ENCODE measurements around the gene QRFP. TPM values are rescaled to one million over a fixed set of nuclear protein-coding genes. Genes with fewer than 3 reads are reported as not detected.

Gene QRFP
- total and polyA plus RNA-seq, 2 of the 8 experiments (the other 6 are each of a cell fraction or from before 2014, with no cell fraction given), result not detected

DNA sequence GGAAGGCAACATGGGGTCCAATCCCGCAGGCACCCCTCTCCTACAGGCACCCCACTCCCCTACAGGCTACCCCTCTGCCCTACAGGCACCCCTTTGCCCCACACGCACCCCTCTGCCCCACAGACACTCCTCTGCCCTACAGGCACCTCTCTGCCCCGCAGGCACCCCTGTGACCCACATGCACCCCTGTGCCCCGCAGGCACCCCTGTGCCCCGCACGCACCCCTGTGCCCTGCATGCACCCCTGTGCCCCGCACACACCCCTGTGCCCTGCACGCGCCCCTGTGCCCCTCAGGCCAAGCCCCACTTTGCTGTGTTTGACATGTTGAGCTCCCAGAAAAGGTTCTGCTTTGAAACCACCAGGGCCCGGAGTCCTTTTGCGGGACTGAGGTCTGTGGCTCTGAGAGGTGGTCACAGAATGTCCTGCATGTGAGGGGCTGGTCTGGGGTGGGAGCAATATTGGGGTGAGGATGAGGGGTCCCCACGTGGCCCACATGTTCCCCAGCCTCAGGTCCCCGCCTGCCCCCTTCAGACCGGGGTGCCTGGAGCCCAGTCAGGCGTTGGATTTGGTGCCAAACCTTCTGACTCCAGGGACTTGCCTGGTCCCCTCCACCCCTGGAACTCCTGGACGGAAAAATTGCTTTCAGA is 616 bp upstream of the QRFP start:
- CTCF ChIA-PET (ENCODE audit: partially characterized antibody), result interaction anchor here (0.9 to 1.6 kb wide), 4 partner anchors 8 to 101 kb away, joined by 3 to 4 read pairs (median 3); no protein-coding TSS in a partner anchor

More for the DNA sequence above, 616 bp upstream of the QRFP start:
- H2BK12ac ChIP-seq (ENCODE audit: low read depth, low read length), result no peak overlapping the region
- no peaks in the 10 kb centered on the region for H3K9me3 ChIP-seq (ENCODE audit: insufficient read depth in 2 of 2, low read depth in 1 of 2, low read length in 1 of 2)
- H3K23me2 ChIP-seq (ENCODE audit: low read depth, low read length), result no peaks in the 10 kb centered on the region
- H2BK120ac ChIP-seq (replicated peaks; ENCODE audit: low read depth, low read length), result no peak overlapping the region
- H3K56ac ChIP-seq (replicated peaks; ENCODE audit: insufficient read length, low read depth, low read length), result no peak overlapping the region
- no peak for TF ChIP-seq ZNF274 (IDR thresholded peaks at IDR 0.05; ENCODE audit: borderline replicate concordance, extremely low read depth, low read length)
- TF ChIP-seq TAF1 (IDR thresholded peaks at IDR 0.05; ENCODE audit: low read depth, low read length), result no peak
- H3K4me1 ChIP-seq (replicated peaks in 1 of 4; ENCODE audit: control insufficient read depth in 3 of 4, insufficient read depth in 4 of 4, low read length in 3 of 4), result peaks cover 0 to 3% (median 0%) of the 10 kb centered on the region in 4 experiments; a peak in 3 of 7 replicates
- peaks cover 0 to 3% (median 0%) of the 10 kb centered on the region in 4 experiments; a peak in 1 of 8 replicates for H3K36me3 ChIP-seq (ENCODE audit: control insufficient read depth in 2 of 4, insufficient read depth in 4 of 4, low read length in 3 of 4)
- no peak overlapping the region for H3K4me2 ChIP-seq (ENCODE audit: insufficient read depth in 1 of 2, low read depth in 2 of 2, low read length in 2 of 2)
- H2BK5ac ChIP-seq (ENCODE audit: low read depth, low read length), result no peak overlapping the region
- H4K5ac ChIP-seq (ENCODE audit: insufficient read length, low read depth, low read length), result no peak overlapping the region
- H3K27me3 ChIP-seq (replicated peaks in 1 of 4; ENCODE audit: control insufficient read depth in 3 of 4, extremely low read depth in 1 of 4, insufficient read depth in 3 of 4, low read length in 3 of 4), result no peaks in the 10 kb centered on the region
- no peak overlapping the region for H3K18ac ChIP-seq (ENCODE audit: extremely low read depth, low read length)
- no peak overlapping the region for H3K14ac ChIP-seq (ENCODE audit: insufficient read length)
- H3K79me2 ChIP-seq (ENCODE audit: control insufficient read depth in 1 of 2, insufficient read depth in 2 of 2, low read length in 2 of 2), result no peaks in the 10 kb centered on the region
- H2BK15ac ChIP-seq (ENCODE audit: low read length), result no peak overlapping the region
- H3K9ac ChIP-seq (replicated peaks in 1 of 4; ENCODE audit: extremely low read depth in 1 of 4, low read depth in 3 of 4, low read length in 3 of 4), result no peak overlapping the region
- peaks cover 0 to 1% of the 10 kb centered on the region in 2 experiments for H4K20me1 ChIP-seq (replicated peaks in 1 of 2; ENCODE audit: control insufficient read depth in 1 of 2, insufficient read depth in 2 of 2, low read length in 2 of 2)
- H3K27ac ChIP-seq (ENCODE audit: low read depth, low read length), result no peak overlapping the region
- FAIRE-seq (no peak), DNase-seq (ENCODE audit: low read depth in 1 of 2, low spot score in 2 of 2) (no peak)
- no peak overlapping the region for H2BK20ac ChIP-seq (ENCODE audit: low read length)
- H2AK5ac ChIP-seq (ENCODE audit: low read depth, low read length), result no peak overlapping the region
- POLR2A ChIA-PET (ENCODE audit: partially characterized antibody), result interaction anchor here (0.7 to 1.4 kb wide), 5 partner anchors 10 to 85 kb away, joined by 3 to 6 read pairs (median 3); no protein-coding TSS in a partner anchor
- H3K23ac ChIP-seq (ENCODE audit: insufficient read length), result no peak overlapping the region
- no peak overlapping the region for H2AFZ ChIP-seq (ENCODE audit: low read length)
- WGBS, 2 experiments (ENCODE audit: extremely low coverage in 1 of 2, insufficient coverage in 1 of 2, insufficient read length in 1 of 2, insufficient replicate concordance in 2 of 2, low coverage in 1 of 2, low lambda C conversion rate in 2 of 2, missing lambda C conversion rate in 1 of 2), result 90% methylated on average over 12 of the region's 16 CpGs; no CpG with 5 or more reads in 1 of the 2 experiments
- no peak overlapping the region for H4K91ac ChIP-seq (replicated peaks; ENCODE audit: insufficient read length, low read length)
- H3K4ac ChIP-seq (replicated peaks; ENCODE audit: insufficient read length, low read depth, low read length), result no peak overlapping the region
- H4K8ac ChIP-seq (ENCODE audit: extremely low read depth, insufficient read depth, low read length), result no peak overlapping the region; the same call in 1 of the 2 replicates
- H3K4me3 ChIP-seq (ENCODE audit: extremely low read depth in 1 of 4, insufficient read depth in 2 of 4, low read depth in 3 of 4, low read length in 4 of 4), result no peak overlapping the region
- no peaks in the 10 kb centered on the region for H3K79me1 ChIP-seq (ENCODE audit: low read depth, low read length)

Data from H1 (cell line).